K562 (cell line): ENCODE results near the gene NPR2. TPM values are rescaled to one million over a fixed set of nuclear protein-coding genes. Genes with fewer than 3 reads are reported as not detected.

Experiments
- ARID4B ChIP-seq: sonication (generic); formaldehyde crosslinking; IDR thresholded peaks from 2 replicates; pipeline ENCODE4 v1.8.0; 2022; ENCODE audit warnings: mild to moderate bottlenecking, missing genetic modification reagents
- CREB3L1 ChIP-seq: fragments of 450-650 bp; IDR thresholded peaks from 2 replicates; pipeline ENCODE4 v1.6.1; 2014; ENCODE audit warnings: low read depth, mild to moderate bottlenecking, moderate library complexity, borderline replicate concordance
- EP400 ChIP-seq: fragments of 450-650 bp; IDR thresholded peaks from 2 replicates; pipeline ENCODE4 v1.6.1; 2017; ENCODE audit warnings: antibody characterized with exemption, mild to moderate bottlenecking, moderate library complexity
- FOXK2 ChIP-seq, 2 experiments: fragments of 450-650 bp; IDR thresholded peaks in 1 of 2; conservative IDR thresholded peaks in 1 of 2; 2 replicates each; pipeline ENCODE4 v1.6.1; 2016; ENCODE audit warnings: low read depth in 2 of 2, mild to moderate bottlenecking in 1 of 2
- GABPA ChIP-seq: fragments of 200-800 bp; sonication (Bioruptor generic); conservative IDR thresholded peaks from 2 replicates; pipeline ENCODE4 v1.6.1; 2016; ENCODE audit warnings: low read depth, missing genetic modification characterization, missing compliant biosample characterization
- HES1 ChIP-seq: fragments of 450-650 bp; IDR thresholded peaks from 2 replicates; pipeline ENCODE4 v1.6.1; 2016; ENCODE audit warnings: low read depth, mild to moderate bottlenecking, moderate library complexity
- HNRNPK ChIP-seq: fragments of 200-400 bp; formaldehyde crosslinking; IDR thresholded peaks from one replicate; pipeline ENCODE4 v1.6.1; 2018; ENCODE audit warnings: mild to moderate bottlenecking, low read depth, low read length; ENCODE audit not compliant: poor library complexity, severe bottlenecking
- PRDM10 ChIP-seq: fragments of 450-650 bp; IDR thresholded peaks from 2 replicates; pipeline ENCODE4 v1.6.1; 2018; ENCODE audit not compliant: partially characterized antibody
- RBFOX2 ChIP-seq: fragments of 200-400 bp; formaldehyde crosslinking; IDR thresholded peaks from 2 replicates; pipeline ENCODE4 v1.6.1; 2017; ENCODE audit warnings: low read depth, mild to moderate bottlenecking, low read length, moderate library complexity
- RFX1 ChIP-seq: fragments of 450-650 bp; IDR thresholded peaks from 2 replicates; pipeline ENCODE4 v1.6.1; 2016; ENCODE audit warnings: mild to moderate bottlenecking, moderate library complexity
- ZBTB5 ChIP-seq: fragments of 450-650 bp; IDR thresholded peaks from 2 replicates; pipeline ENCODE4 v1.6.1; 2017; ENCODE audit warnings: antibody characterized with exemption
- polyA plus RNA-seq, 8 experiments: library from polyadenylated mRNA; depleted of rRNA in 4 of 8; stranded (reverse) in 5 of 8; unstranded in 3 of 8; fragments of >200 nt; fragmentation: Nextera tagmentation in 2 of 8; fragmentation: Illumina TruSeq in 1 of 8; extraction: Ambion mirVana in 2 of 8; extraction: Trizol in 1 of 8; gene quantifications; 2 replicates each; pipeline versions ENCODE4 v1.2.1 to v1.2.3, GENCODE V29; 2011 to 2014; ENCODE audit warnings: inconsistent platforms in 1 of 8, missing spikeins in 1 of 8
- total RNA-seq, 7 experiments: library from RNA; depleted of rRNA in 6 of 7; stranded (reverse); fragments of >200 nt in 6 of 7; fragmentation: Illumina TruSeq in 2 of 7; extraction: Trizol in 2 of 7; gene quantifications; 2 replicates each; pipeline versions ENCODE4 v1.2.1 to v1.2.3, GENCODE V29; 2011 to 2021; ENCODE audit warnings: low replicate concordance in 1 of 7

Gene NPR2
- total and polyA plus RNA-seq, 9 of the 15 experiments (the other 6 are each of a cell fraction or from before 2014, with no cell fraction given) = 2.4 to 12.9 (median 6.0) TPM

GRCh38 chr9:35756275-35757225, 34.8 kb upstream of the NPR2 start (continued):
- TF ChIP-seq ARID4B (CRISPR knock-in tag) = no peak
- TF ChIP-seq RBFOX2 = peak; percentile 82
- TF ChIP-seq HNRNPK = no peak
- TF ChIP-seq CREB3L1 = 0 out of 2 replicates have a peak, but pooled peaks have one; percentile 50
- no peak for TF ChIP-seq HES1
- no peak for TF ChIP-seq ZBTB5
- TF ChIP-seq GABPA (tag) = 0 out of 2 replicates have a peak, but pooled peaks have one; percentile 57
- no peak for TF ChIP-seq RFX1
- TF ChIP-seq EP400 = peak; percentile 60; the same call in 1 of the 2 replicates
- TF ChIP-seq PRDM10 = no peak
- 0 out of 4 replicates have a peak, but pooled peaks of 1 of the 2 experiments have one; percentile 12 for TF ChIP-seq FOXK2 (conservative IDR thresholded peaks at IDR 0.05 in 1 of 2, IDR thresholded peaks at IDR 0.05 in 1 of 2; ENCODE audit: low read depth in 2 of 2)
